8988T (cell line): ENCODE results near the gene ACADL.
"Not testable (repeated sequence)": the region's sequence is repeated elsewhere in the genome, so short reads cannot be mapped to it uniquely, and the experiment has no call there.

Source experiments
- DNase-seq: peaks from one replicate; pipeline ENCODE4 v3.0.0; 2011

ACADL gene

DNA sequence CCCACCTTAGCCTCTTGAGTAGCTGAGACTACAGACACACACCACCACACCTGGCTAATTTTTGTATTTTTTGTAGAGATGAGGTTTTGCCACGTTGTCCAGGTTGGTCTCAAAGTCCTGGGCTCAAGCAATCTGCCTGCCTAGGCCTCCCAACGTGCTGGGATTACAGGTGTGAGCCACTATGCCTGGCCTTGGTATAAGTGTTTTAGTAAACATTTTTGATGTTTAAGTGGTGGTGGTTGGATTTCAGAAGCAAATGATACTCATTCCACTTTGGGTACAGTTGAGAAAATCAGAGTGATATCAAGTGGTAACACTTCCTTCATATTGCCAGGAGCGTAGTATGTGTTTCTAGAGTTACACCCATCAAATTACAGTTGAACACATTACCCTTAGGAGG, 25.4 kb downstream of the ACADL start:
- DNase-seq = no peak

DNA sequence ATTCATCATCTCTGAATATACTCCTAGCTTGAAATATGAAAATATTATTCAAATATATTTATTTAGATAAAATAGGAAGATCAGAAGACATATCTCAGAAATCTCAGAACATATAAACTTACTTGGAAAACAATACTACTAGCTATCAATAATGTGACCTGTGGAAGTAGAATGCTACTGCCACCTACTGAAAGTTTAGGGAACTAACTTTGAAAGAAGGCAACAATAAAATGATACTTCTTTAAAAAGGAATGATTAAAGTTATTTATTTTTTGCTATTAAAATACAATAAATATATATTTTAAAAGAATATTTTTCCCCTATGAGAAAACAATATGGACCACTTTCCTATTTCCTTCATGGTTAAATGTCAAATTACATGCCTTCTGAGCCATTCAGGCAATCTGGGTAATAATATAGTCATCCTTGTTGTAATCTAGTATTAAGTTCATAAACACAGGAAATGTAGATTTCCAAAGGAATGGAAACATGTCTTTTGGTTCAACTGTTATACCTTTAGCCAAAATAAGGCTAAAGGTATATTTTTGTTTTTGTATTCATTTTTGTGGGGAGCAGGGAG, 26.0 kb downstream of the ACADL start:
- no peak for DNase-seq

DNA sequence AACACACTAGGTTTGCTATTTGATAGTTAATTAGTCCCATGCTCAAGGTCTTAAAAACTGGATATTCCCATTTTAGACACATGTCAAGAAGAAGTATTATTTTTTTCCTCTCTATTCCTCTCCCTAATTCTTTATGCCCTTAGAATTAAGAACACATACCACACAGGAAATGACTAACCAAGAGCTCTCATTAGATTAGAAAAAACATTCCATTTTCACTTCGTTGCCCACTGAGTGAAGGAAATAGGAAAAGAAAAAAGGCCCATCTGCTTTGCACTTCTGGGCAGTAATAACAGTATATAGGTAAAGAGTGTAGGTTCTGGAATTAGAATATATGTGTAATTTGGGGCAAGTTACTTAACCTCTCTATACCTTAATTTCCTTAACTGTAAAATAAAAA, 26.9 kb downstream of the ACADL start:
- DNase-seq = no peak

DNA sequence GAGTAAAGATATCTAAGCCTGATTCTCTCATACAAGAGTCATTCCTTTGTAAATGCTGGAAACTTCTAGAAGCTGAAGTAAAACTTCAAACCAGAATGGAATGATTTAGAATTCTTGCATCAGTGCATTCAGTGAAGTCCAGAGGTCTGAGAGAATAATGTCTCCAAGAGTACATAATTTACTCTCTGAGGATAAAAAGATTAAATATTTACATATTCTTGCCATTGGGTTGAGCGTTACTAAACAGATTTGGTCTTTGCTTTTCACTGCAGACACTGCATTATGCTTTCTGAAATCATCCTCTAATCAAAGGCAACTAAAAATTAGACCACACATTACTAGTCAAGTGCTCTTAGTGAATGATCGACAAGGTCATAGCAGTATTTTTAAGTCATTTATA, 27.5 kb downstream of the ACADL start:
- no peak for DNase-seq

DNA sequence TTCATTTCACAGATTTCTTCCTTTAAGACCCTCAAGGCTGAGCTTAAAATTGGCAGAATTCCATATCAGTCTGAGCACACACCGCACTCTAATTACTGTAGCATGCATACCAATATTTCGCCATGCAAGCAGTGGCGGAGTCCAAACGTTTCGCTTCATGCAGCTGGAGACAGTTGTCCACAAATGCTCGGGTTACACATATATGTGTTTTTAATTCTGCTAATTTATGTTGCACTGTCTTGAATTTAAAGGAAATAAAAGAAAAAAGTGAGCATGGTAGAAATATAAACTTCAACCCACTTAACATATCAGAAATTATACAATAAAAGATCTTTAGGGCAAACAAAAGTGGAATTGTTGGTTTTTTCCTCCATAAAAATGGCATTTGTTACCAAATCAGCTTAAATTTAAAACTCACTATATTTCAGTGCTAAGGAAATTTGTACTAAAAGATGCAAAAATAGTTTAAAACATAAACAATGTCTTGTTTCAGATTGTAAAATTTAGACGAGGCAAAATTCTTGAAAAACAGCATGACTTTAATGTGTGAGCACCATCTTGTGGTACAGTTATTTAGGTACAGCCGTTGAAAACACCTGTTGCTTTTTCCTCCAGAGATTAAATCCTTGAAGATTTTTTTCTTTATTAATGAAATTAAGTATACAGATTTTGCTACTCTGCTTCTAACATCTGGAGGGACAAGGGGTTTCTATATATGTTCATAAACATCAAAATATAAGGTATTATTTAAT, 30.0 kb downstream of the ACADL start:
- DNase-seq = no peak

DNA sequence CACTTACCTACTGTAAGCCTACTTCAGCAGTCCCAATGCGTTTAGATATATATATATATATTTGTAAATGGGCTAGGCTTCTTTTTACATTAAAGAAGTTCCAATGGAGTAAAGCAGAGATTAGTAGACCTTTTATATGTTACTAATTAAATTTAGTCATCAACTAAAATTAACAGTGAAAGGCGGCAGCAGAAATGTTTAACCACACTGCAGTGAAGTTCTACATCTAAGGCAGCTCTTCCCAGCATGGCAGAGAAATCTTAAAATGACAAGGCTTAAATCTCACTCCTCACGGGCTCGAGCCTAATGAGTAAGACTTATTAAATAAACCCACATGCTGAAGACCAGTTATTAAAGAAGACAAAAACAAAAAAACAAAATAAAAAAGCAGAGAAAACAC, 34.9 kb downstream of the ACADL start:
- no peak for DNase-seq

DNA sequence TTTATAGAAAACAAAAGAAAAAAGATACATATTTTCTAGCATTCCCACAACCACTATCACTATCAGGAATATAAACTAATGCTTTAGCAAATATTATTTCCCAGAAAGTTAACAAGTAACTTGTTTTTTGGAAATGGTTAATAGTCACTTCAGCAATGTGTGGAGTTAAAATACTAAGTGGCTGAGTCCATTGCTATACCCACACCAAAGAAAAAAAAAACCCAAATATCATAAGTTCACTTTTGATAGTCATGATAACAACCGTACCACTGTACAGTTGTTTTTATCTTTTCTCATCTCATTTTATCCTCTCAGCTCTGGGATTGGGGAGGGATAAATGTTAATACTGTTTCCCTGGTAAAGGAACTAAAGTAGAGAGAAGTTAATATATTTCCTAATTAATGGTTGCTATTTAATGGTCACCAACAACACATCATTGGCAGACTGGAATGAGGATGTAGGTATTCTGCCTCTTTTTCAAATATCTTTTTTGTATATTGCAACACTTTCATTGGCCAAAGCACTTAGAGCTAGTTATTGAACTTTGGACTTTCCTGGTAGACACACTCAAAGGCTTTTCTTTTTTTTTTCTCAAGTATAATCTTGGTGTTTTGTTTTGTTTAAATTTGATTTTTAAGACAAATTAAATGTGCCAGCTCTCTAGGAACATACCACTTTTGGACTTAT, 35.7 kb downstream of the ACADL start:
- DNase-seq = no peak

DNA sequence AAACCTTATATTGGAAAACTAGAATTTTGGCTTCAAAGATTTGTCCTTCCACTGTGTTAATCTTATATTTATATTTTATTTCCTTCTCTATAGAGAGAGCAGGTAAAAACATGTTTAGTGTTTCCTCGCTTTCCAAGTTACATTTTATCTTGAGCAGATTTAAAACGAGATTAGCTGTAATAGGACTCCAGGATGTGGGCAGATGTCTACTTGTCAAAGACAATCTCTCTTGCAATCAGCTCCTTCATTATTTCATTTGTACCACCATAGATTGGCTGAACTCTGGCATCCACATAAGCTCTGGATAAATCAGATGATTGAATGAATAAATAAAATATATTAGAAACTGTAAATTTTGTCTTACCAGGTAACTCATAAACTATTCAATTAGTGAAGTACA, 36.5 kb downstream of the ACADL start:
- no peak for DNase-seq

DNA sequence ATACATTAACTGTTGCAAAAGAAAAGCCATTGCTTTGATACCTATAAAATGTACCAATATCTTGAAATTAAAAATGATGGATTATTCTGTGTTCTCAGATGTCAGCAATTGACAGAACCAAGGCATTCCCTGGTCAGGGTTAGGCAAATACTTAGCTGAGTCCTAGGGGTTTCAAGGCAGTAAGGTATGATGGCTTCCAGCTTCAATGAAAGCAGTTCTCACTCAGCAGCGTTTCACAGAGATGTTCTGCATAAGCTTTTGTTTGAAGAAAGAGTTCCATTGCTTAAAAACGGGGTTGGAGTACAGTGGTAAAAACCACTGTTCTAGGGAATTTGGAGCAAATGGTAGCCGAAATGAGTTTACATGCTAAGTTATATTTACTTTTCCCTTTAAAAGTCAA, 37.1 kb downstream of the ACADL start:
- DNase-seq = no peak

DNA sequence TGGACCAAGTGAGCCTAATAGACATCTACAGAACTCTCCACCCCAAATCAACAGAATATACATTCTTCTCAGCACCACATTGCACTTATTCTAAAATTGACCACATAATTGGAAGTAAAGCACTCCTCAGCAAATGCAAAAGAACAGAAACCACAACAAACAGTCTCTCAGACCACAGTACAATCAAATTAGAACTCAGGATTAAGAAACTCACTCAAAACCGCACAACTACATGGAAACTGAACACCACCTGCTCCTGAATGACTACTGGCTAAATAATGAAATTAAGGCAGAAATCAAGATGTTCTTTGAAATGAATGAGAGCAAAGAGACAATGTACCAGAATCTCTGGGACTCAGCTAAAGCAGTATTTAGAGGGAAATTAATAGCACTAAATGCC, 41.3 kb downstream of the ACADL start:
- DNase-seq = not testable (repeated sequence)

DNA sequence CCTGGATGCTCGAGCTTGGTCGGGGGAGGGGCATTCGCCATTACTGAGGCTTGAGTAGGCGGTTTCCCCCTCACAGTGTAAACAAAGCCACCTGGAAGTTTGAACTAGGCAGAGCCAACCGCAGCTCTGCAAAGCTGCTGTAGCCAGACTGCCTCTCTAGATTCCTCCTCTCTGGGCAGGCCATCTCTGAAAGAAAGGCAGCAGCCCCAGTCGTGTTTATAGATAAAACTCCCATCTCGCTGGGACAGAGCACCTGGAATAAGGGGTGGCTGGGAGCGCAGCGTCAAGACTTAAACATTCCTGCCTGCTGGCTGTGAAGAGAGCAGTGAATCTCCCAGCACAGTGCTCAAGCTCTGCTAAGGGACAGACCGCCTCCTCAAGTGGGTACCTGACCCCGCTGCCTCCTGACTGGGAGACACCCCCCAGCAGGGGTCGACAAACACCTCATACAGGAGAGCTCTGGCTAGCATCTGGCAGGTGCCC, 43.6 kb downstream of the ACADL start:
- DNase-seq = not testable (repeated sequence)

DNA sequence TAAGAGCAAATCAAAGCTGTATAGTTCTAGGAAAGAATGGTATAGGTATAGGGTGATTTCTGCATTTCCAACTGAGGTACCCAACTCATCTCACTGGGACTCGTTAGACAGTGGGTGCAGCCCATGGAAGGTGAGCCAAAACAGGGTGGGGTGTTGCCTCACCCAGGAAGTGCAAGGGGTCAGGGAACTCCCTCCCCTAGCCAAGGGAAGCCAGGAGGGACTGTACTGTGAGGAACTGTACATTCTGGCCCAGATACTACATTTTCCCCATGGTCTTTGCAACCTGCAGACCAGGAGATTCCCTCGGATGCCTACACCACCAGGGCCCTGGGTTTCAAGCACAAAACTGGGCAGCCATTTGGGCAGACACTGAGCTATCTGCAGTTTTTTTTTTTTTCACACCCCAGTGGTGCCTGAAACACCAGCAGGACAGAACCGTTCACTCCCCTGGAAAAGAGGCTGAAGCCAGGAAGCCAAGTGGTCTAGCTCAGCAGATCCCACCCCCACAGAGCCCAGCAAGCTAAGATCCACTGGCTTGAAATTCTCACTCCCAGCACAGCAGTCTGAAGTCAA, 44.1 kb downstream of the ACADL start:
- not testable (repeated sequence) for DNase-seq

DNA sequence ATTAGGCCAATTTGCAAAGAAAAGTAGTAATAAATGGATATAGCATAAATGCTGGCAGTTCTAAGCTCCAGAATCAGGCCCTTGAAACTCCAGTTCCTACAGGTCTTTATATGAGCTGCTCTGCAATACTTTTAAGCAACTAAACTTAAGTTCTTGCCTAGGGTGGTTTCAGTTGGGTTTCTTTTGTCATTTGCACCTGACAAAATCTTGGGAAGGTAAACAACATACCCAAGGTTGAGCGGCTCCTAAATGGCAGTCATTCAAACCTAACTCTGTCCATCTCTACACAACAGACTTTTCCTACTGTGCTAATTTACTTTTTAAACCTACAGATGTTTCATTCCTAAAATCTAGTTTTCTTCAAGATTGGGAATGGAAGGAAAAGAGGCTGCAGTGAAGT, 44.8 kb downstream of the ACADL start:
- no peak for DNase-seq

DNA sequence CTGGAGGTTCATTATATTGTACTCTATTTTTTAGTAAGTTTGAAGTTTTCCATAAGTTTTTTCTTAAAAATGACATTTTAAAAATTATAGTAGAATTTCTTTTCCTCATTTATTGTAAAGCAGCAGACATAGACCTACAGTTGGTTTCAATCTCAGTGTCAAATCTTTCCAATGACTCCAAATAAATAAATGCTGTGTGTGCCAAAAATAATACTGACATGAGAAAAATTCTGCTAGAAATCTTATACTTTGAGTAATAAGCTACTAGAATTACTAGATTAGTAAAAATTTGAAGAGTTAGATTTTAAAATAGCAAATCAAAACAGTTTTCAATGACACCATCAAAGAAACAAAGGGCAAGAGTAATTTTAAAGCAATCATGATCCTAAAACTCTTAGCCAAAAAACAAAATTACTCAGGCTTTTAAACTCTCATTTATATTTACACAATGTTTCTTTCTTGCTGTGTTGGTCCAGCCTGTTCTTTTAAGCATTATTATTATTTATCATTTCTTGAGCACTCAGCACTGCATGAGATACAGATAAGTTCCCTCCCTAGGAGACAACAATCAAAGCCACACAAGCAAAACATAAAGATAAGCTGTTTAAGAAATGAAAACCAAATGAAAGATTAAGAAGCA, 45.8 kb downstream of the ACADL start:
- DNase-seq = no peak

DNA sequence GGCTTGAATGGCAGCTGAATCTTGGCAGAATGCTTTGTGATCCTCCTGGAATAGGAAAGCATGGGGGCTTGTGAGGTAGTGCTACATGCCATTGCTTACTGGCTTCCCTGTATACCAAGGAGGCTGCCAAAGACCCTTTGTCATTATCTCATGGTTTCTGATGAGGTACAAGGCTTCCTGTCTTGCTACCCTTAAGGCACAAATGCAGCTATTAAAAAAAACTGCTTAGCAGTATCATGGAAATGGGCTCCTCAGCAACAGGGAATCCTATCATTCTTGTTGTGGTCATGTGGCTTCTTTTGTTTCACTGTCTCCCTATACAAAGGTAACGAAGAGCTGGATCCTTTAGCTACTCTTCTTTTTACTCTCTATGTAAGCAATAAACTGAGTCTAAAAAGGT, 47.5 kb downstream of the ACADL start:
- no peak for DNase-seq

DNA sequence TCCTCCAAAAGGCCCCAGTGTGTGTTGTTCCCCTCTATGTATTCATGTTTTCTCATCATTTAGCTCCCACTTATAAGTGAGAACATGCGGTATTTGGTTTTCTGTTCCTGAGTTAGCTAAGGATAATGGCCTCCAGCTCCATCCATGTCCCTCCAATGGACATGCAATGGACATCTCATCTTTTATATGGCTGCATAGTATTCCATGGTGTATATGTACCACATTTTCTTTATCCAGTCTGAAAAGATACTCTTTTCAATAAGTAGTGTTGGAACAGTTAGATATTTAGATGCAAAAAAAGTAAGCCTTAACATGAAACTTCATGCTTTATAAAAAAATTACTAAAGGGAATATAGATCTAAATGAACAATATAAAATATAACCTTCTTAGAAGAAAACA, 48.1 kb downstream of the ACADL start:
- DNase-seq = not testable (repeated sequence)

DNA sequence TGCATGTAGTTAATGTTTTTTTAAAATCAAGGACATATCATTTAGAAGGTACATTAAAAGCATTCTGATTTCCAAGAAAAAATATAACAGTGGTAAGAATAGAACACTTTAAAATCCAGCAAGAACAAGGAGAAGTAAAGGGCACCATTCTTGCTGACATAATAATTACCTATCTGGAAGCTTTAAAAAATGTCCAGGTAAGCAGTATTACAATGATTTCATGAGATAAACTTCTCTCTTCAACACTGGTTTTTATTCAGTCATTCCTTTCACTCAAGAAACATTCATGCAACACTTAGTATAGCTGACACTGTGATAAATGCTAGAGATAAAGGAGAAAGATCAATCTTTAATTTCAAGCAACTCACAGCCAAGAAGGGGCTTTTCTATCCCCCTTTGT, 51.2 kb downstream of the ACADL start:
- DNase-seq = no peak

DNA sequence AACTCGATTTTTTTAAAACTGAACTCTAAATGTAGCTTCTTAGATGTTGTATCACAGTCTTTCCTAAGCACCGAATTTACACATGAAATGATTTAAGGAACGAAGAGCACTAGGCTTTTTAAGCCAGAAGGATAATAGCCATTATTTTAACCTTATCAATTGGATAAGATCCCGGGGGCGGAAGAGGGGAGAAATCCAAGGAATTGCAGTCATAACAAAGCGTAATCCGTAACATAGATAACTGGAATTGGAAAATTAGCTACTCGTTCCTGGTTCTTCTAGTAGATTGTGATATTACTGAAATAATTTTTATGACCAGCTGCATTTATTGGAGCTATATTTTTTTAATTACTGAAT, 53.0 kb downstream of the ACADL start:
- no peak for DNase-seq

DNA sequence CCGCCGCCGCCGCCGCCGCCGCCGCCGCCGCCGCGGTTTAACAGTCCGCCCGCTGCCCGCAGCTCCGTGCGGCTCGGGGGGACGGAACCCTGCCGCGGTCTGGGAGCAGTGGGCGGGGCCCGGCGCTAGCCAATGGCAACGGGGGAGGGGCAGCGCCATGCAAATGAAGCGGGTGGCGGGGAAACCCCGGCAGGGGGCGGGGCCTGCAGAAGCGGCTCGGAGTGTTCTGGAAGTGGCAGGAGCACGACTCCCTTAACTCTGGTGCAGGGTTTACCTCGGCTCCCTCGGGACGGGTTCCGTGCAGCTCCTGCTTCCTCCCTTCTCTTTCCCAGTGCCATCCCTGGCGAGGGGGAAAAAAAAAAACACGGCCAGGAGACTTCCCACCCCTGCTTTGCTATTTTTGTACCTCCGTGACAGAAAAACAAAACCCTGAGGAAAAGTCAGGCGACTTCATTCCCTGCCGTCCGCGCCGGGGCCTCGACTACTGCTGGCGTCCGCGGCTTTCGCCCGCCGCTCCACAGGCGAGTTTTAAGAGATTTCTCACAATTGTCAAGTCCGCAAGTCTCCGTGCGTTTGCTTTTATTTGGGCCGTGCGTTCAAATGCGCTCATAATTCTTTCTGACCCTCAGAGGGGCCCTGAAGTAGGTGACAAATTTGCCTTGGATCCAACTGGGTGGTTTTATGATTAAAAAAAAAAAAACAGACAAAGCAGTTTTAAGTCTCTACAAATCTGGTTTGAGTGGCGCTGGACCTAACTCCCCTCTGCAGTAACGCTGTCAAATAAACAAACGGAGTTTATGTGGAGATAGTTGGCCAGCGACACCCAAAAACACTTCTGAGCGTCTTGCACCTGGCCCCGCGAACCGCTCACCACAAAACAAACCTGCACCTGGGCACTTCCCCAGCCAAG, 53.7 kb downstream of the ACADL start, which contains the start of gene KANSL1L:
KANSL1L (minus strand) TSS at position 101 of the 910 bp plus-strand sequence. CDS start 16,827 bp downstream, outside the sequence.
- peak; percentile 63 for DNase-seq

DNA sequence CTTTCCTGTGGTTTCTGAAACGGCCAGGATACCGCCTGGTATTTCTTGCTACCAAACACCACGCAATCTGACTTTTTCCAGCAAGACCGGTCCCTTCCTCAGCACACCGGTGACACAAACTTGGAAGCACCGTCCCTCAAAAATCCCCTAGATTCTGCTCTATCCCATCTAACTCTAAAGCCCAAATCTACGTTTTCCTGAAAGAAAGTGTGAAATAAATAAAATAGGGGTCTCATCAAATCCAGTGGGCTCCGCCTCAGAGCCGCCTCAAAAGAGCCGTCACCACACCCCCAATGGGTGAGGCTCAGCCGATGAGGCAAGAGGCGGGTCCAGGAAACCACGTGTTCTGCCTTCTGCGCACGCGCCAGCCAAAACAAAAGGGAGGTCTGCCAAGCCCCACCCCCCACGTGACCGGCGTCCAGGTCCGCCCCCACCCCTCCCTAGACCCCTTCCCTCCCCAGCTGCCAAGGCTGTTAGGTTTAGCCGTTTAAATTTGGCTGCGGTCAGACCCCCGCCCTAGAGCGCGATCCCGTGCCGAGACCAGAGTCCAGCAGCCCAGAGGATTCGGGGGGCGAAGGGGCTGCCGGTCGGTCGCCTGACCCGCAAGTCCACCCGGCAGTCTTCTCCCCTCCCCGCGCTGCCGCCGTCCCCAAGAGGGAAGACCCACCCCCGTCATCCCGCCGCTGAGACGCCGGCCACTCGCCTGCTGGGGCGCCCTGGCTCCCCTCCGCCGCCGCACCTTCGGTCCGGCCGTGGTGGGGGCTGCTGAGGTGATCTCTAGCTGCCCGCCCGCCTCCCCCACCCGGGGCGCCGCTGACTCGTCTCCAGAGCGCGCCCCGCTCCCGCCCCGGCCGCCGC, 54.6 kb downstream of the ACADL start:
- DNase-seq = peak; percentile 58

DNA sequence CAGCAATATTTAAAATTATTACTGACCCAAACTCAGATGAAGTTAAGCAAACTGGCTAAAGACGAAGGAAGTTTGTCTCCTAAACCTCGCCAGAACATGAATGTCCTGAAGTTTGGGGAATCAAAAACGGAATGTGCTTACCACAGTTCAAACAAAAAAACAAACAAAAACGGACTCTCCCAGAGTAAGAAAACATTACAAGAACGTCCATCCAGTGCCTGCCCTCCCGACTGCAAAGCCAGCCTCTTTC, 55.1 kb downstream of the ACADL start:
- no peak for DNase-seq
